Smooth muscle cell (in vitro differentiated cells): Measurements from ENCODE around the gene NCOA4. TPM values are rescaled to one million over a fixed set of nuclear protein-coding genes. Genes with fewer than 3 reads are reported as not detected.

Source experiments
- polyA plus RNA-seq: library from polyadenylated mRNA; unstranded; fragments of >200 nt; fragmentation: Nextera tagmentation; extraction: Ambion mirVana; gene quantifications from 2 replicates; pipeline ENCODE4 v1.2.1, GENCODE V29; 2016
- small RNA-seq: library from RNA; depleted of rRNA; stranded (forward); fragments of <200 nt; gene quantifications from one replicate; pipeline ENCODE3, GENCODE V24; 2014
- total RNA-seq: library from RNA; depleted of rRNA; stranded (reverse); fragments of >200 nt; gene quantifications from 2 replicates; pipeline ENCODE4 v1.2.3, GENCODE V29; 2014

The NCOA4 gene
- total and polyA plus RNA-seq, 2 experiments from 2014 or later, result 61.3 to 147 TPM

Small RNAs within 50 kb of the gene (small RNA-seq; reads per million reads assigned to genes)
- not detected for gene SNORA74C-1

Other genes starting within 250 kb of the NCOA4 start
- gene AGAP4, start 183.1 kb downstream of the NCOA4 start, total RNA-seq, result 5.0 and 23.3 TPM in 2 replicates
- gene AGAP4, start 183.1 kb downstream of the NCOA4 start, polyA plus RNA-seq, result 4.7 and 7.7 TPM in 2 replicates
- 66.3 and 89.4 TPM in 2 replicates for gene TIMM23, start 58.1 kb downstream of the NCOA4 start, total RNA-seq
- 105 and 115 TPM in 2 replicates for gene TIMM23, start 58.1 kb downstream of the NCOA4 start, polyA plus RNA-seq
- gene MSMB, start 15.6 kb upstream of the NCOA4 start, total RNA-seq, result not detected in 2 replicates
- gene MSMB, start 15.6 kb upstream of the NCOA4 start, polyA plus RNA-seq, result 0.50 TPM in 1 of 2 replicates, not detected in the other